NCI-H1694 (cell line): ENCODE results near the gene GINS1.
"Not testable (repeated sequence)": the region's sequence is repeated elsewhere in the genome, so short reads cannot be mapped to it uniquely, and the experiment has no call there.

Experiments
- DNase-seq: peaks from one replicate; lab custom pipeline; 2025; lab: John Stamatoyannopoulos, UW

The GINS1 gene

GRCh38 chr20:25389858-25390537 lies 17.5 kb upstream of the GINS1 start:
- DNase-seq: no peak

DNA sequence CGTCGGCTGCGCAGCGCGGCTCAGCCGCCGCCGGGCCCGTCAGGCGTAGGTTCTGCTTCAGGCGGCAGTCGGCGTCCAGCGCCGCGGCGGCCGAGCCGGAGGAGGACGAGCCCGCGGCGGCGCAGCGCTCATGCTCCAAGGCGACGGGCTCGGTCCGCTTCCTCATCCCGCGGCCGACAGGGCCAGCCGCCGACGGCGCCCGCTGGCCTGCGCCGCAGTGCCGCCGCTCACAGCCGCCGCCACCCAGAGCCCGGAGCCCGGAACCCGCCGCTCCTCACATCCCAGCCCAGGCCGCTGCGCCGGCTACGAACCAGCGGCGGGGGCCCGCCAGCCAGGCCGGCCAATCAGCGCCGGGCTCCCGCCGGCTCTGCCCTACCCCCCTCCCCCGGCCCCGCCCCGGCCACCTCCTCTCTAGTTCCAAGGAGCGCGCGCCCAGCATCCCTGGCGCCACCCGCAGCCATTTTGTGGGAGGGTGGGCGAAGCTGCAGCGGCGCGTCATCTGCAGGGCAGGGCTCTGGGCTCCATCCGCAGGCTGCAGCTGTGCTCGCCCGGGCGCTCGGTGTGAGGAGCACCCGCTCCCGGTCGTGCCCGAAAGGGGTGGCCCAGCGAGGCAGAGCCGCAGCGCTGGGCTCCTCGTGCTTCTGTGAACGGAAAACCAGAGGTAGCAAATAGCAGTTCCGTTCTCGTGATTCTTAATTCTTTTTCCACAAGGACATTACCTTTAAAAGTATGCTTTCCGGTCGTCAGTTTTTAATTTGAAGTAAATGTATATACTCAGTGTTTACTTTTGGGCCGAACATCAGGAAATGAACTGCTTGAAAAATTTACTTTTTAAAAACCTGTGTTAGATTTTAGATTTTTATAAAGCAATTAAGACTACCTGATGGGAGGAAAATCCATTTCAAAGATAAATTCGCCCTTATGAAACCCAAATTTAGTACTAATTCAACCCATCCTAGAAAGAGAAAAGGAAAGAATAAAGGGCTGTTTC lies 16.6 kb upstream of the GINS1 start, which contains the start of gene ABHD12:
Gene ABHD12, minus strand, starts transcription at position 298 of the 991 bp plus-strand sequence. Its CDS starts 132 bp downstream, at position 166.
- peak; percentile 72 for DNase-seq

- DNase-seq: no peak
These were observed 13.2 kb upstream of the GINS1 start for GRCh38 chr20:25394276-25394675.

DNA sequence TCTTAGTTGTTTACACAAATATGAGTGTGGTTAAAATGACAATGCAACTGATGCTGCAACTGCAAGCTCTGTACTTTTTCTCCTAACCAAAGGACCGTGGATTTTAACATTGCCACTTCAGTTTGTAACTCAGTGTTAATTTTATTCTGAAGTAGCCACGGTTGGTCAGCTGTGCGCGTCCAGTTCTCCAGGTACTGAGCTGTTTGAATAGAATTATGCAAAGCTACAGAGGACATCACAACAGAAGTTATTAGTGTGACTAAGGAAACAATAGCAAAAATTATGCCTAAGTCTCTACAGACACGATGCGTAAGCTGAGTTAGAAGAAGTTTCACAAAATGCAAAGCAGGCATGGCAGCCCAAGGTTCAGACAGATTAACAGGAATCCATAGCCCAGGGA lies 12.5 kb upstream of the GINS1 start:
- no peak for DNase-seq

- no peak for DNase-seq
These were observed 10.4 kb upstream of the GINS1 start for GRCh38 chr20:25397096-25397495.

- DNase-seq: no peak
These were observed 9.7 kb upstream of the GINS1 start for GRCh38 chr20:25397821-25398220.

- DNase-seq: no peak
These were observed 9.0 kb upstream of the GINS1 start for GRCh38 chr20:25398376-25399036.

- peak; percentile 71 for DNase-seq
These were observed 8.4 kb upstream of the GINS1 start for GRCh38 chr20:25399037-25399430.

GRCh38 chr20:25400291-25400732 lies 7.2 kb upstream of the GINS1 start:
- not testable (repeated sequence) for DNase-seq

DNA sequence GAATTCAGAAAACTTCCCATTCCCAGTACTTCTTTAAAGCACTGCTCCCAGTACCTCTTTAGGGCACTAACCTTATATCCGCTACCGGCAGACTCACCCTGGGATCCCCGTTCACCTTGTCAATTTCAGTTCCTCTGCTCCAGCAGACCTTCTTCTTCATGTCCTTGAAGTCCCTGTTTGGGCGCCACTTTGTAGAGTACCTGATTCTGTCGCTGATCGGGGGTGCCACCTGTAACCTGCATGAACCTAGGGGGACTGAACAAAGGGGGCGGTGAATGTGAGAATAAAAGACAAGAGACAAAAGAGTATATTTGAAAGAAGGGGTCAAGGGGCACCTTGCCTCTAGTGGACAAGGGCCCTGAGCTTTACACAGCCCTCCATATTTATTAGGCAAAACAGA lies 4.9 kb upstream of the GINS1 start:
- DNase-seq: no peak

DNA sequence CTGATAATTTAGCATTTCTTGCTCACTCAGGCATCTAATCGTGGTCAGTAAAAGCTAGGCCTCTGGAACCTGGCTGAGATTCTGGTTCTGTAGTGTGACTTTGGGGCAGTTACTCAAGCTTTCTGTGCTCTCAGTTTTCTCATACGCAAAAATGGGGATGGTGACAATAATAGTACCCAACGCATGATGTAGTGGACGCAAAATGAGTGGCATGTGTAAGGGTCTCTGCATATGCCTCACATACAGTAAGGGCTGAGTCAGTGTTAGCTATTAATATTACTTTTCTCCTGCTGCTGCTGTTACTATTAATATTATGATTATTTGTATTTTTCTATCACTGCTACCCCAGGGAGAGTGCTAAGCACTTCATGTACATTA lies 686 bp downstream of the GINS1 start:
- DNase-seq: no peak

- no peak for DNase-seq
These were observed 1.4 kb downstream of the GINS1 start for GRCh38 chr20:25408890-25409289.

DNA sequence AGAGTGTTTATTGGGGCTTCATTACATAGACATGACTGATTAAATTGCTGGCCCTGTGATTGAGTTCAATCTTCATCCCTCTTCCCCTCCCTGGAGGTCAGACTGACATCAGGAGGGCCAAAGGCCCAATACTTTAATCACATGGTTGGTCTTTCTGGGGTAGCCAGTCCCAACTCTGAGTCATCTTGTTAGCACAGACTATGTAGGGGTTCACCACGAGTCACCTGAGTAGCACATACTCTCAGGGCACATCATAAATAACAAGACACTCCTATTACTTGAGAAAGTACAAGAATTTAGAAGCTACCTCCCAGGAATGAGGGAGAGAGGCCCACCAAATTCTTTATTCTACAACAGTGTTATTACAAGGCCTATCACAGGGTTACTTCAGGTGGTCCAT lies 11.3 kb downstream of the GINS1 start:
- DNase-seq: no peak

DNA sequence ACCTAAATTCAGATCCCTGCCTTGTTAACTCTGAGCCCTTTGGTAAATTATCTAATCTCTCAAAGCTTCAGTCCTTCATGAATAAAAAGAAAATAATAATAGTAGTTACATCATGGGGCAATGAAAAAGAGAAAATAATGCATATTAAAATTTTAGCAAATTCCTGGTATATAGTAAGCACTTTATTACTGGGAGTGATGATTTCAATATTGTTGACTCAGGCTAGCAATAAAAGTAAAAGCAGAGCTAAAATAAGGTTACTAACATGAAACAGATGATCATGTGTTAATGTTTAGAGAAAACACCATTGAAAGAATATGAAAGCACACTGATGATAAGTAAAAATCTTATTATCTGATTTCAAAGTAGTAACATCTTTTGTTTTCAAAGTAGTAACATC lies 13.6 kb downstream of the GINS1 start:
- no peak for DNase-seq

DNA sequence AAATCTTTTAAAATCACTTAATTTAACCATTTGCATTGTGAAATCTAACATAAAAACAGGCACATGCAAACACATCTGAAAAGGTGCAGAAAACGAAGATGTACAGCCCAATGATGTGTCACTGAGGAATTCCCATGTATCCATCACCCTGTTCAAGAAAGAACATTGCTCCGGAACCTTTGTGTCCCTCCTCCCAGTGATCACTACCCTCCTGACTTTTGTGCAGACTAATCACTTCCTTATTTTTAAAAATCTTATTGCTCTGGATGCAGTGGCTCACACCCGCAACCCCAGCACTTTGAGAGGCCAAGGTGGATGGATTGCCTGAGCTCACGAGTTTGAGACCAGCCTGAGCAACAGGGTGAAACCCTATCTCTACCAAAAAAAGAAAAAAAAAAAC lies 14.6 kb downstream of the GINS1 start:
- no peak for DNase-seq

DNA sequence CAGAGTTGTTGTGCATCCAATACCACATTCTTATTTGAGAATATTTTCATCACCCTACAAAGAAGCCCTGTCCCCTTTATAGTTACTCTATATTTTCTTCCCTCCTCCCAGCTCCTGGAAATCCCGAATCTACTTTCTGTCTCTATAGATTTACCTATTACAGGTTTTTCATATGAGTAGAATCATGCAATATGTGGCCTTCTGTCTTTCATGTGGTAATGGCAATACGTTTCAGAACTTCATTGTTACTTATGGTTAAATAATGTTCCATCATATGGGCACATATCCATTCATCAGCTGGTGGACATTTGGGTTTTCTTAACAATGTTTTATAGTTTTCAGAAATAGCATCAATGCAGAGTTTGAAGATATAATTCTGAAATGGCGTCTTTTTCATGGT lies 17.1 kb downstream of the GINS1 start:
- DNase-seq: no peak

- no peak for DNase-seq
These were observed 29.7 kb downstream of the GINS1 start for GRCh38 chr20:25437153-25437581.

DNA sequence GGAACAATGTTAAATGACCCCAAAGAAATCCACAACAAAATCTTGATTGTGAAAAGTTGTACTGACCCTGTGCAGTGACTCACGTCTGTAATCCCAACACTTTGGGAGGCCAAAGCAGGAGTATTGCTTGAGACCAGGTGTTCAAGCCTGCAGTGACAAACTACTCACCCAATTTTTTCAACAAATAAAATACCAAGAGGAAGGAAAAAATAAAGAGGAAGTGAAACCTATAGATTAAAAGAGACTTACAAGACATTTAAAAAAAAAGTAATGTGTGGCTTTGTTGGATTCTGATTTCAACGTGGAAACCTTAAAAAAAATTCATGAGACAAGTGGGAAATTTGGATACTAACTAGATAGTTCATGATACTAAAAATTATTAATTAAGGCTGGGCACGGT lies 31.9 kb downstream of the GINS1 start:
- DNase-seq: no peak

GRCh38 chr20:25444556-25444955 lies 37.1 kb downstream of the GINS1 start:
- DNase-seq: no peak

DNA sequence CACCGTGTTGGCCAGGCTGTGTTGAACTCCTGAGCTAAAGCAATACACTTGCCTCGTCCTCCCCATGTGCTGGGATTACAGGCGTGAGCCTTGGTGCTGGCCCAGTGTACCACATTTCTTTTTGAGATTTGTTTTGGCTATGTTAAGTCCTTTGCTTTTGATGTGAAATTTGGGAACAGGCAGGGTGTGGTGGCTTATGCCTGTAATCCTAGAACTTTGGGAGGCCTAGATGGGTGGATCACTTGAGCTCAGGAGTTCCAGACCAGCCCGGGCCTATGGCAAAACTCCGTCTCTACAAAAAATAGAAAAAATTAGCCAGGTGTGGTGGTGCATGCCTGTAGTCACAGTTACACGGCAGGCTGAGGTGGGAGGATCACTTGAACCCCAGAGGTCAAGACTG lies 40.2 kb downstream of the GINS1 start:
- DNase-seq: no peak

- no peak for DNase-seq
These were observed 44.9 kb downstream of the GINS1 start for GRCh38 chr20:25452333-25452732.

DNA sequence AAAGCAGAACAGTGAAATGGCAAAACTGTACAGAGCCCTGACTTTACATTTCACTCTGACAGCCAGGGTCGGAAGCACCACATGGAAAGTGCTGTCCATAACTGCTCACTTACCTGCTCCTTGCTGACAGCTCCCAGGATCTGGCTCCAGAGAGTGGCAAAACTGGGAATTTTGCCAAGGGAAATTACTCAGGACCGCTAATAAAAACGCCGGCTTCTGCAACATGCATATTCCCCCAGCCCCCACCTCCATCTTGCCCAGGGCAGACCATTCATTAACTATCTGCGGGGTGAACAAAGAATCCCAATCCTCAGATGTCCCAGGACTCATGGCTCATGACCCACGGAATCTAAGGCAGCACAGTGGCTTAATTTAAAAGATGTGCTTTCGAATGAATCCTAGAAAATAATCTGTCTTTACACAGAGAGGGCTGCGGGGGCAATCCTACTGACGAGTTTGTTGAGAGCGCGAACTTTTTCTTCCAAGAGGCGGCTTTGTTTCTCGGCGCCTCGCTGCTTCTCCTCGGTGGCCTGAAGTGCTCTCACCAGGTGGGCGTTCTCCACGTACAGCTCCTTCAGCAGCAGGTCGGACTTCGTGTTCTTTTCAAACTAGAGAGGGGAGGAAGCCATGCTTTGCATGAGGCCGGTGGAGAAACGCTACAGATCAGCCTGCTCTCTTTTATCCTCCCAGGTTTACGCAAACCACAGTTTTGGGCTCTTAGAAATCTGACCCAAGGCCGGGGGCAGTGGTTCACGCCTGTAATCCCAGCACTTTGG lies 45.8 kb downstream of the GINS1 start:
- DNase-seq: no peak
